ENCODE results near the gene ZNF41.
"Not testable (repeated sequence)": the region's sequence is repeated elsewhere in the genome, so short reads cannot be mapped to it uniquely, and the experiment has no call there.

Gene ZNF41

DNA sequence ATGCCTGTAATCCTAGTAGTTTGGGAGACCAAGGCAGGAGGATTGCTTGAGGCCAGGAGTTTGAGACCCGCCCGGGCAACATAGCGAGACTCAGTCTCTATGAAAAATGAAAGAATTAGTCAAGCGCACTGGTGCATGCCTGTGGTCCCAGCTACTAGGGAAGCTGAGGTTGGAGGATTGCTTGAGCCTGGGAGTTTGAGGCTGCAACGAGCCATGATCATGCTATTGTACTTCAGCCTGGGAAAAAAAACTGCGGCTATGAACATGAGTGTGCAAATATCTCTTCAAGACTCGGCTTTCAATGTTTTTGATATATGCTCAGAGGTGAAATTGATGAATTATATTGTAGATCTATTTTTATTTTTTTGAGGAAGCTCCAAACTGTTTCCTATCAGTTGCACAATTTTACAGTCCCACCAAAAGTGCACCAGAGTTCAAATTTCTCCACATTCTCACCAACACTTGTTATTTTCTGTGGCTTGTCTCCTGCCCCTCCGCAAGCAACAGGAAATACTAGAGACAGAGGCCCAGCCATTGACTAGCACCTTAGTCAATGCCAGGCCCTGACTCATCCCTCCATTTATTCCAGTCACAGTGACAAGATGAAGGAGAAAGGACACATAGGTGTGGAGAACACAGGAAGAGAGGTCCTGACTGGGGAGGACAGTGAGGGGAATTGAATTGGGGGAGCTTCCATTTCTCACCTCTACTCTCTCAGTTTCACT is 33.1 kb upstream of the ZNF41 start:
- Histone ChIP-seq H3K4me3 (ENCODE audit: low read depth in 1 of 2, low read length in 2 of 2) (no peak overlapping the region), H3K27ac (ENCODE audit: low read length) (no peak overlapping the region), H3K9ac (ENCODE audit: low read depth, low read length) (no peak overlapping the region), H3K79me2 (ENCODE audit: insufficient read depth, low read length) (no peaks in the 10 kb centered on the region), H3K9me3 (ENCODE audit: insufficient read depth, low read length, severe bottlenecking) (no peaks in the 10 kb centered on the region), H3K4me2 (ENCODE audit: insufficient read depth, low read length) (no peak overlapping the region), H2AFZ (ENCODE audit: low read depth, low read length) (no peak overlapping the region), H3K27me3 (ENCODE audit: insufficient read depth, low read length, poor library complexity) (no peaks in the 10 kb centered on the region), H3K4me1 (ENCODE audit: insufficient read depth, low read length) (peaks cover 16% of the 10 kb centered on the region), H3K36me3 (ENCODE audit: insufficient read depth, low read length) (no peaks in the 10 kb centered on the region), H4K20me1 (ENCODE audit: insufficient read depth, low read length) (no peaks in the 10 kb centered on the region)
- TF ChIP-seq EZH2 (IDR thresholded peaks at IDR 0.05; ENCODE audit: borderline replicate concordance, low read depth, low read length, severe bottlenecking): no peak
- TF ChIP-seq, protein P1, sequence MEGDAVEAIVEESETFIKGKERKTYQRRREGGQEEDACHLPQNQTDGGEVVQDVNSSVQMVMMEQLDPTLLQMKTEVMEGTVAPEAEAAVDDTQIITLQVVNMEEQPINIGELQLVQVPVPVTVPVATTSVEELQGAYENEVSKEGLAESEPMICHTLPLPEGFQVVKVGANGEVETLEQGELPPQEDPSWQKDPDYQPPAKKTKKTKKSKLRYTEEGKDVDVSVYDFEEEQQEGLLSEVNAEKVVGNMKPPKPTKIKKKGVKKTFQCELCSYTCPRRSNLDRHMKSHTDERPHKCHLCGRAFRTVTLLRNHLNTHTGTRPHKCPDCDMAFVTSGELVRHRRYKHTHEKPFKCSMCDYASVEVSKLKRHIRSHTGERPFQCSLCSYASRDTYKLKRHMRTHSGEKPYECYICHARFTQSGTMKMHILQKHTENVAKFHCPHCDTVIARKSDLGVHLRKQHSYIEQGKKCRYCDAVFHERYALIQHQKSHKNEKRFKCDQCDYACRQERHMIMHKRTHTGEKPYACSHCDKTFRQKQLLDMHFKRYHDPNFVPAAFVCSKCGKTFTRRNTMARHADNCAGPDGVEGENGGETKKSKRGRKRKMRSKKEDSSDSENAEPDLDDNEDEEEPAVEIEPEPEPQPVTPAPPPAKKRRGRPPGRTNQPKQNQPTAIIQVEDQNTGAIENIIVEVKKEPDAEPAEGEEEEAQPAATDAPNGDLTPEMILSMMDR (IDR thresholded peaks at IDR 0.05; ENCODE audit: borderline replicate concordance, extremely low read depth, low read length, poor library complexity, severe bottlenecking): no peak
- DNase-seq (no peak), ATAC-seq (ENCODE audit: insufficient read depth, low read depth) (no peak)

DNA sequence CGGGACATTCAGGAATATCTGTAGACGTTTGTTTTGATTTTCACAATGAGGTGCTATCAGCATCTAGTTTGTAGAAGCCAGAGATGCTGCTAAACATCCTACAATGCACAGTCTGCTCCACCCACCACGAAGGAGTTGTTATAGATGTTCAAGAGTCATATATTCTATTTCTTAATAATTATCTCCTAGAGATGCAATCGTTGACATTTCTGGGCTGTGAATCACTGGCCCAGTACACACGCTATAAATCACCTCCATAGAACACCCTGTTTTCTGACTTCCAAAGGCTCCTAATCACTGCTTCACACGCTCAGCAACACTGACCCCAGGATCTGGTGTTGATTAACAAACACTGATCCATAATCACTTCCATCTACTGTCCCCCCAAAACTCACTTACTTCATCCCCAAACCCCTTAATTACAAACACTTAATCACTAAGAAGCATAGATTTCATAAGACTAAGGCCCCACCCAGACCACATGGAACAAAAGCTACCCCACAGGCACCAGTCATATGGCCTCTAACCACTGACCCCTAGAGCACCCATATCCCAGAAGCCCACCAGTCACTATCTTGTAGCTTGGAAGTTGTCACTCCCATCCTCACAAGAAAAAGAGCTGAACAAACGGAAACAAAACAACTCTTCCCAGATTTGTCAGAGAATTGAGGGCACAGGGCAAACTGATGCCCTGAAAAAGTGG is 31.7 kb upstream of the ZNF41 start:
- H3K79me2 ChIP-seq (ENCODE audit: insufficient read depth, low read length): no peaks in the 10 kb centered on the region
- DNase-seq (no peak), ATAC-seq (ENCODE audit: insufficient read depth, low read depth) (no peak)
- TF ChIP-seq, protein P1 (IDR thresholded peaks at IDR 0.05; ENCODE audit: borderline replicate concordance, extremely low read depth, low read length, poor library complexity, severe bottlenecking): no peak
- no peak for TF ChIP-seq EZH2 (IDR thresholded peaks at IDR 0.05; ENCODE audit: borderline replicate concordance, low read depth, low read length, severe bottlenecking)
- H3K27me3 ChIP-seq (ENCODE audit: insufficient read depth, low read length, poor library complexity): no peaks in the 10 kb centered on the region
- no peak overlapping the region for H2AFZ ChIP-seq (ENCODE audit: low read depth, low read length)
- H3K27ac ChIP-seq (ENCODE audit: low read length): no peak overlapping the region
- H4K20me1 ChIP-seq (ENCODE audit: insufficient read depth, low read length): no peaks in the 10 kb centered on the region
- H3K4me1 ChIP-seq (ENCODE audit: insufficient read depth, low read length): peaks cover 16% of the 10 kb centered on the region
- no peaks in the 10 kb centered on the region for H3K36me3 ChIP-seq (ENCODE audit: insufficient read depth, low read length)
- no peak overlapping the region for H3K4me3 ChIP-seq (ENCODE audit: low read depth in 1 of 2, low read length in 2 of 2)
- no peaks in the 10 kb centered on the region for H3K9me3 ChIP-seq (ENCODE audit: insufficient read depth, low read length, severe bottlenecking)
- no peak overlapping the region for H3K9ac ChIP-seq (ENCODE audit: low read depth, low read length)
- H3K4me2 ChIP-seq (ENCODE audit: insufficient read depth, low read length): peak overlapping the region; percentile 81

DNA sequence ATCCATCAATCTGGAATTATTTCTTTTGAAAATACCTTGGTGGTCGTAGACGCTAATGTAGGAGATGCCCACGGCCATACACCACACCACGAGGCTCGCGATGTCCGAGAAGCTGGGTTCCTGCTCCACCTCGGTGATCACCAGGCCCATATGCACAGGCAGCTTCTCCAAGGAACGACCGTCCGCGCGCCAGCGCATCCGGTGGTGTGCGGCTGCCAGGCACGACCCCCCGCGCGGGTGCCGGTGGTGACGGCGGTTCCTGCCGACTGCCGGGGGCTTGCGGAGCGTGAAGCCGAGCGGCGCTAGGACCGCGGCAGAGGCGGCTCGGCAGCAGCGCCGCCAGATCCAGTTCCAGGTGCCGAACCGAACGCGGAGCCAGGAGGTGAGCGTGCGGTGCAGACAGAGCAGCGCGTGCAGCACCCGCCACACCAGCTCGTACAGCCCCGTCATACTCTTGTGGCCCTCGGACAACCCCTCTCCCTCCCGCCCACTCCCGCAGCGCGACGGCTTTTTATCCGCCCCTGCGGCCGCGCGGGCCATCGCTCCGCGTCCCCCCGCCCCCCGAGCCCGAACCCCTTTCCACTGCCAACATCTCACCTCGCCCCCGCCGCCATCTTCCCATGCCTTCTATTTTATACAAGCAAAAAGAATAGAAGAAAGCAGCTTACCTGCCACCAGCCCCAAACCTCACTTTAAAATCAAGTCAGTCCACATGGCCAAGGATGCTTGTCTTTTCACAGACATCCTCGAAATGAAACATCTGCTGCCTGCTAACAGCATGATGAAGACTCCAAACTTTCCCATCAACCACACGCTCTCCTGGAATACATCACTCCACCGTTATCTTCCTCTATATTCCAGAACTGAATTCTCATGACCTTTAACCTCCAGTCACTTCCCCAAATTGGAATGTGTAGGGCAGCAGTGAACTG is 30.3 kb upstream of the ZNF41 start:
- H4K20me1 ChIP-seq (ENCODE audit: insufficient read depth, low read length); H3K9me3 ChIP-seq (ENCODE audit: insufficient read depth, low read length, severe bottlenecking); H3K36me3 ChIP-seq (ENCODE audit: insufficient read depth, low read length); H3K27me3 ChIP-seq (ENCODE audit: insufficient read depth, low read length, poor library complexity); H3K79me2 ChIP-seq (ENCODE audit: insufficient read depth, low read length): not testable (repeated sequence)
- peak overlapping the region; percentile 5; the same call in 1 of the 2 replicates for H3K27ac ChIP-seq (ENCODE audit: low read length)
- H3K4me1 ChIP-seq (ENCODE audit: insufficient read depth, low read length): peaks cover 16% of the 10 kb centered on the region
- peak overlapping the region; percentile 48 for H3K9ac ChIP-seq (ENCODE audit: low read depth, low read length)
- peak overlapping the region; percentile 81 for H3K4me2 ChIP-seq (ENCODE audit: insufficient read depth, low read length)
- DNase-seq (peak; percentile 37), ATAC-seq (ENCODE audit: insufficient read depth, low read depth) (peak; percentile 95)
- peak overlapping the region; percentile 75 for H2AFZ ChIP-seq (ENCODE audit: low read depth, low read length)
- H3K4me3 ChIP-seq (ENCODE audit: low read depth in 1 of 2, low read length in 2 of 2): peak overlapping the region; percentile 18 to 62; a peak in 3 of 4 replicates

DNA sequence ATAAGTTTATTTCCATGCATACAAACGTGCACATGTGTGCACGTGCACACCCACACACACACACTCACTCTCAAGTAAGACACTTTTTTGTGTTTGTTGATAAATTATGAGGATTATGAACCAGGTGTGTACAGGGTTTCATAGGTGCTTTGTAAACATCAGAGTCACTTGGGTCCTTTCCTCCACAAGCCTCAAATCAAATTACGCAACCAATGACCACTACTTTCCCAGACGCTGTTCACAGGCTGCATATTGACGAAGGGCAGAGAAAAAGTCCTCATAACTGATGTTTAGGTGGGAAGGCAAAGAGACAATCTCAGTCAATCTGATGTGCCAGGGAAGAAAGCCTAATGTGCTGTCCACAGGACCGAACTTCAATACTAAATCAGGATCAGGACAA is 29.4 kb upstream of the ZNF41 start:
- not testable (repeated sequence) for H3K27me3 ChIP-seq (ENCODE audit: insufficient read depth, low read length, poor library complexity); H3K27ac ChIP-seq (ENCODE audit: low read length); H3K9ac ChIP-seq (ENCODE audit: low read depth, low read length); H3K79me2 ChIP-seq (ENCODE audit: insufficient read depth, low read length); DNase-seq; ATAC-seq (ENCODE audit: insufficient read depth, low read depth); H4K20me1 ChIP-seq (ENCODE audit: insufficient read depth, low read length); H2AFZ ChIP-seq (ENCODE audit: low read depth, low read length); H3K9me3 ChIP-seq (ENCODE audit: insufficient read depth, low read length, severe bottlenecking); H3K36me3 ChIP-seq (ENCODE audit: insufficient read depth, low read length)
- Histone ChIP-seq H3K4me2 (ENCODE audit: insufficient read depth, low read length) (peak overlapping the region; percentile 48; the same call in 1 of the 2 replicates), H3K4me1 (ENCODE audit: insufficient read depth, low read length) (peaks cover 16% of the 10 kb centered on the region), H3K4me3 (ENCODE audit: low read depth in 1 of 2, low read length in 2 of 2) (0 out of 4 replicates have a peak overlapping the region, but pooled peaks of 1 of the 2 experiments have one; percentile 38)

Measured in DND-41 (cell line).